ENCODE results near the gene DCBLD2.
A peak's percentile ranks its signal among the peaks of the same experiment; 100 is the strongest.

DCBLD2 gene

DNA sequence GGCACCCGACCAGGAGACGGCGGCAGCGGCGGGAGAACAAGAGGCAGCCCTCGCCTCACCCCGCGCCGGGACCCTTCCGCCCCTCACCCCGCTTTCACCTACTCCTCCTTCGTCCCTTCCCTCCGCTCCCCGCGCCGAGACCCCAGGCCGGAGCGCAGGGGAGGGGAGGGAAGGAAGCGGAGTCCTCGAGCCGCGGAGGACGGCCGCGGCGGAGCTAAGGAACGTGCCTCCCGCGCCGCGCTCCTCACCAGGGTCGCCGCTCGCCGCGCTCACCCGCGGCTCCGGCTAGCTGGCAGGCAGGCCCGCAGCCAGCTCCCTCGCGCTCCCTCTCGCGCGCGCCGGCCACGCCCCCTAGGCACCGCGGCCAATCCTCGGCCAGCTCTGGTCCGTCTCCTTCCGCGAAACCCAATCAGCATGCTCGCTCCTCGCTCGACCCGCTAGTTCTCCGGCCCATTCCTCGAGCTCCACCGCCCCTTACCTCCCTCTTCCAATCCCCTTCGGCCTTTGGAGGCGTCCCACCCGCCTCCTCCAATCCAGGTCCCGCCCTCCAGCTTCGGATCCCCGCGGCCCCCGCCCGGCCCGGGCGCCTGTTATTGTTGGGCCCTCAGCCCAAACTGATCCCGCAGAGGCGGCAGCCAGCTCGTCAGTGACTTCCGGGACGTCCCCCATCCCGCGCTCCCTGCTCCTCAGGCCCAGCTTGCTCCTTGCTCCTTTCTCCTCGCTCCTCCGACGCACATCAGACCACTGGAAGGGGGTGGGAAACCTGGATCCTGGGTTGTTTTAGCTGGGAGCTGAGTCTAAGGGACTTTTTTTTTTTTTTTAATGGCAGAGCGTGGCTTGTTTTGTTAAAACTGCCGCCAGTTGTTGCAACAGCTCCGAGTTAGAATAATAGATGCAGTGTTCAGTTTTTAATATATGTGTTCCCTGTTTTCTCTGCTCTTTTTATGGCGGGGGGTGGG, at the start of gene DCBLD2:
TSS of gene DCBLD2 (minus strand) at position 304 of the 959 bp plus-strand sequence. CDS start 369 bp downstream, outside the sequence.
- peak; percentile 99 for DNase-seq

GRCh38 chr3:98945666-98946065, 44.2 kb upstream of the DCBLD2 start:
- DNase-seq, result no peak

DNA sequence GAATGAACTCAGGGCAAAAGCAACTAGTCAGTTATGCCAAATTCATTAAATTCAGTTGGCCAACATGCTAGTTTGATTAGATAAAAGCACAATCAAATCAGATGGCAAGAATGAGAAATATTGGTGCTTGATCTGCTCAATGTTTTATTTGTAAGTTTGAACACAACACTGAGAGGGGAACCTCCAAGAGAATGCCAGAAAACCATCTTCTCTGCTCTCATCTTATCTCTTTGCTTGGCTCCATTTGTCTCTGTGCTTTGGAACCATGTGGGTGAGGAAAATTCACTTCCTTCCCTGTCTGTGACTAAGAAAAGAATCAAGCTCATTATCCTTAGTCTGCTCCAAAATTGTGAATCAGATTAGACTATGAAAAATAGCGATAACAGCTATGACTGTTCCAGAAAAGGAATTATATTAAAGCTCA, 43.6 kb upstream of the DCBLD2 start:
- DNase-seq, result no peak

GRCh38 chr3:98930413-98930812, 28.9 kb upstream of the DCBLD2 start:
- no peak for DNase-seq

GRCh38 chr3:98921957-98922356, 20.5 kb upstream of the DCBLD2 start:
- no peak for DNase-seq

DNA sequence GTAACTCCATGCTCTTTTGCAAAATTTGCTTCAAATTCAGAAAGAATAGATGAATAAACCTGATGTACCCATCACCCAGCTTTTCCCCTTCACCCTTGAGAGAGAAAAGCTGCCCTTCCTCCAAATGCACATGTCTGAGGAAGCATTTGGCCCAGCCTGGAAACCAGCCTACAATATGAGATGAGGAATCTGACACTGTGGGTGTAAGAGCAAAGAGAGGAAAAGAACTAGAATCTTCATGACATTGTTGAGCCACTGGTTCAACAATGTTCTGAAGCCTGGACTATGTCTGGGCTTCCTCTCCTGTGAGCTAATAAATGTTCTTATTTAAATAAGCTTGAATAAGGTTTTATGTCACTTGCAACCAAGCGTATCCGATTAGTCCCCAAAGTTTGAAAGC, 18.7 kb upstream of the DCBLD2 start:
- no peak for DNase-seq

- no peak for DNase-seq
Observed at GRCh38 chr3:98918586-98918985, 17.1 kb upstream of the DCBLD2 start.

DNA sequence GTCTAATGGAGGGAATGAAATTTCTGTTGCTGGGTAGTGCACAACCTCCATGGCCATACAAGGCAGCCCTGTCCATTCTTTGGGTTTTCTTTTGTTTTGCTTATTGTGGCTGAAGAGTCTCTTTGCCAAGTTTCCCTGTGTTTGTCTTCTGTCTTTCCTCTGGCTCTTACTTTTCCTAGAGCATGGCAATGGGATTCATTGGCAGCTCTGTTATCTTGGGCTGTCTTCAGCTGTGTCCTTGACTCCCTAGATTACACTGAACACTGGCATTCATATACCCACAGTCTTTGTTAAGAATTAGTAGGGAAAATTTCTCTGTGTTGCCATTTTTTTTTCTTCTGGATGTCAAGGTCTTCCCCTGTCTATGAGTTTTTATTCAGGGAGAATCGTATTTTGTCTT, 16.1 kb upstream of the DCBLD2 start:
- DNase-seq, result no peak

DNA sequence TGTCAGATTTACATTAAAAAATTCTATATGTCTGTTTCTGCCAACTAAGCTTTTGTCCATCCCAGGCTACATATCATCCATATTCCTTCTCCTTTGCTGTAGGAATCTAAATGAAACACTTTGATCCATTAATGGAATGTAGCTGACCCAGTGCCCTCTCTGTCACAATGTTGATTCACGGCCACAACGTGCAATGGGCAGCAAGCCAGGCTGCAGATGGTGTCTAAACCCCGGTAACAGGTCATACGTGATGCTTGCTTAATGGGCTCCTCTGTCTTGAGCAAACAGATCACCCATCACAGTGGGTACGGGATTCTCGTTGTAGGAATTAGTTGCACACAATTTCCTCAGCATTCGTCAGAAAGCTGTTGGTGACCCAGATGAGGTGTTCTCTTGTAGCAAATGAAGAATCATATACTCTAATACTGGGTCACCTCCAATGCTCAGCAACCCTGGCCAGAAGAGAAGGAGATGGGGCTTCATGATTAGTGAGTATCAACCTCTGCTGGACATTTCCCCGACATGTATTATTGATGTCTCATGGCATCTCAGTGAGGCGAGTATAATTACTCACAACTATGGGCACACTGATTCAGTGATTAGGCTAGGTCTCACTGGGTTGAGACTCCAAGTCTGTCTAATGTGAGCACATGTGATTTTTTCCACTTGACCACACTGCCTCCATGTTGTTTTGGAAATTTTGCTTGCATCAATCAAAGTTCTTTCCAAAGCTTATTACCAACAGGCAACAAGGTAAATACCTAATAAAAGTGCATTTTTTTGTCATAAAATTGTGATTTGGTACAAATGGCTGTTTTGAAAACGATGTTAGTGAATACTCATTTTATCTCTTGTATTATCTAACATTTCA, 12.9 kb upstream of the DCBLD2 start:
- DNase-seq, result no peak

DNA sequence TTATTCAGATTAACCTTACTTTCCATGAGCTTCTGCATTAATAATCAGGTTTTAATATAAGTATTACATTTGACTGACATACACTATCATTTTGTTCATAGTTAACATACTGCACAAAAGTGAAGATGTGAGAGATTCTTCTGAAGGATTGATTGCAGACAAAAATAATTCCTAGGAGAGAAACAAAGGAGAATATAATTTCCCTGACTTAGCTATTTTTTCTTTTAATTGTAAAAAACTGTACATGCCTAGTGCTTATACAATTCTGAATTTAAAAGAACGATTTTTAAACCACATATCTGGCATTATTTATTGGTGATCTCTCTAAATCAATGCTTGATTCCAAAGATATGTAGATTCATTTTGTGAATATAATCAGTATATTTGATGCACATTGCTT, 11.0 kb upstream of the DCBLD2 start:
- DNase-seq, result no peak

DNA sequence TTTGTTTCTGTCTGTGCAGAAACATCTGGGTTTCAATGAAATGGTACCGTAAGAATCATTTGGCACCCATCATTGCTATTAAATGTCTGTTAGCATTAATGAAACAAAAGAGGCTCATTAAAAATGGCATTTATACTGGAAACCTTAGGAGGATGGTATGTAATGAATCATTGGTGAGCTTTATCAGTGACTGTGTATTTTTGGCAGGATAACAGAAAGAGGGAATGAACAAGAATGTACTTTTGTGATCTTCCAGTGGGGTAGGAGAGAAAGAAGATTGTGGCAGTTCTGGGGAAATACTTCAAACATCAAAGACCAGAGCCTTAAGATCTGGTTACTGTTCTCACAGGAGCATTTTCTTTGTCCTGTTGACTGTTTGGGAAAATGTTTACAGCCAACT, 4.7 kb upstream of the DCBLD2 start:
- DNase-seq, result no peak

- DNase-seq, result no peak
Observed at GRCh38 chr3:98903705-98904481, 2.4 kb upstream of the DCBLD2 start.

DNA sequence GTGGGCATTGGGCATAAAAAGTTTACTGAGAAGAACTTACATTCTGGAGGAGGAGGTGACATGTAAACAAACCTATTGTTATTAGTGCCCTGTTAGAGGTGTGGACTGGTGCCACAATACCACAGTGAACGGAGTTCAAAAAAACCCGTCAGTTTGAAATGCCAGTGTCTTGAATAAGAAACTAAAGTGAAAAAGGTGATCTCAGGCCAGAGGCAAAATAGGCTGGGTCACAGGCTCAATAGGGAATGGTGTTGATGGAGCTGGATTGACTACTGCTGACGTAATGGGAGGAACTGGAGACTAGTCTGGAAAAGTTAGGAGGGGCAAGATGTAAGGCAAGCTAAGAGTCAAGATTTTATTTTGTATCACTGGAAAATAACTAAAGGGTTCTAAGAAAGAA, 1.6 kb upstream of the DCBLD2 start:
- no peak for DNase-seq

- no peak for DNase-seq
Observed at GRCh38 chr3:98902351-98902740, 851 bp upstream of the DCBLD2 start.

DNA sequence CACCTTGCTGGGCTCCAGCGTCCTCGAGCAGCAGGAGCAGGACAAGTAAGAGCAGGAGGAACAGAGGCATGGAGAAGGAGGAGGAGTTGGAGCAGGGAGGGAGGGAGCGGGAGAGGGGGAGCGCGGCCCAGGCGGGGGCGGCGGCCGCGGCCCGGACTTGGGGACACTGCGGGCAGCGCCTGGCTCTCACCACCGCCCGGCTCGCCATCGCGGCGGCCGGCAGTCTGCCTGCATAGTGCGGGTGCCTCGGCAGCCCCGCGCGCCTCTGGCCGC, 440 bp downstream of the DCBLD2 start:
- peak; percentile 74 for DNase-seq

- no peak for DNase-seq
Observed at GRCh38 chr3:98900265-98901118, 1.0 kb downstream of the DCBLD2 start.

DNA sequence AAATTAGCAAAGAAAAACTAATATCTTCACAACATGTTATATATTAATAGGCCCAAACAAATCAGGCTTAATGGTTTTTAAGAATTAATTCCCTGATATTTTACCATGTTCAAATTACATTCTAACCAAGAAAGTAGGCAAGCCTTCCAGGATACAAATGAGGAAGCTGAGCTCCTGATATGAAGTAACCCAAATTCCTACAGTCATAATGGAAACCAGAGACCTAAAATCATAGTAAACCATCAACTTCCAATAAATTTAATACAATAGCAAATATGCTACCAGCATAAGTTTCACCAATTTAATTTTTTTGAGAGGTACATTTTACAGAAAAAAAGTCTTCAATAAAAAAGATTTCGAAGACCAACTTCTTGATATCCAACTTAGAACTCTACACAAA, 3.8 kb downstream of the DCBLD2 start:
- no peak for DNase-seq

DNA sequence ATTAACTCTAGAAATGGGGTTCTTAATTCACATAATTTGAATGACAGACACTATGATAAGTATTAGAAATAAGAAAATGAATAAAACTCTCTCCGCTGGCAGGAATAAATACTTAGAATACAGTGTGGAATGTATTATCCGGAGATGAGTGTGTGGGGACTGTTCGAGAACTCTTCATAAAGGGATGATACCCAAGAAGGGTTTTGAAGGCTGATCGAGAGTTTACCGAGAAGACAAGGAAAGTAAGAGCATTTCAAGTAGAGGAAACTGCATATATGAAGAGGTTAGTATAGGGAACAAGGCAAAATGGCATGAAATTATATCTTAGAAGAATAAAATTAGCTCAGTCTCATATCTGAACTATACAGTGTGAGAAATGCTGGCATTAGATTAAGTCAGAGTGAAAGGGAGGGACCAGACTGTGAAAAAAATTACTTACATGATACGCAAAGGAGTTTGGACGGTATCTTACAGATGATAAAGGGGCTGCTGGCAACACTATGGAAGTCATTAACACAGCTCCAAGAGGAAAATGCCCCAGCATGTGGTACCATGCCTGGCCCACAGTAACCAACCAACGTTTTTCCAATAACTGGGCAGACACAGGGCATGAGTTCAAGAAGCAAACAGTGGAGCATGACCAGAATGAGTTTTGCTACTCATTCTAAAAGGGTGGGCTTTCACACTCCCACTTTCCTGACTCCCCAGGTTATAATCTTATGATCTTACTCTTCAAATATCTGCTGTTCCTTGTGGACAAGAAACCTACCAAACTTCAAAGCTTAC, 6.5 kb downstream of the DCBLD2 start:
- no peak for DNase-seq

DNA sequence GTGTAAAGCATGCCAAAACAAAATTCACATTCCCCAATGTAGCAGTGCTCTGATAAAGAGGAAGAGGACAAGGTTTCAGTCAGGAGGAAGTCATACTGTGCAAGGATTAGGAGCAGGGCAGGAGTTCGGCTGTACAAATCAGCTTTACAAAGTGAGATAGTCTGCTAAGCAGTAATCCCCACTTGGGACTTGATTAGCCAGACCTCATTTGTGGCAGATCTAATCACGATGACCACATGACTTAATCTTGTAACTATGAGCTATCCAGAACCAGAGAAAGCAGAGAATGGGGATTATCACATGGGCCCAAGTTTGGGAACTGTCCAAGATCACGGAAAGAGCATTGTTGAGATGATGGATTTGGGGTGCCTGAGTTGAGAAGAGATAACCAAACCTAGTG, 7.8 kb downstream of the DCBLD2 start:
- no peak for DNase-seq

GRCh38 chr3:98892263-98892662, 9.2 kb downstream of the DCBLD2 start:
- no peak for DNase-seq

Data from right hindlimb (tissue), 1 donor.